ENCODE data around the gene ATXN10. TPM values are rescaled to one million over a fixed set of nuclear protein-coding genes. Genes with fewer than 3 reads are reported as not detected.

ATXN10 gene
- total and polyA plus RNA-seq, 10 of the 15 experiments (the other 5 are each of a cell fraction or from before 2014, with no cell fraction given): 29.2 to 249 (median 146) TPM

GRCh38 chr22:45867118-45867905, 195.7 kb downstream of the ATXN10 start (continued):
- no peak for TF ChIP-seq MXI1 (IDR thresholded peaks at IDR 0.05; ENCODE audit: low read depth, low read length)
- no peak for TF ChIP-seq USF2 (IDR thresholded peaks at IDR 0.05; ENCODE audit: borderline replicate concordance, low read depth, low read length)
- TF ChIP-seq POLR2AphosphoS2 (IDR thresholded peaks at IDR 0.05; ENCODE audit: low read depth, low read length): no peak
- no peak for TF ChIP-seq ELK1 (IDR thresholded peaks at IDR 0.05; ENCODE audit: low read depth, low read length)
- no peak for TF ChIP-seq FOXM1 (IDR thresholded peaks at IDR 0.05; ENCODE audit: low read depth, low read length)
- peak; percentile 81 for TF ChIP-seq SUZ12 (IDR thresholded peaks at IDR 0.05; ENCODE audit: unreplicated experiment)

- Histone ChIP-seq H3K9ac (ENCODE audit: control insufficient read depth, insufficient read depth, low read length) (no peak overlapping the region), H3K4me3 (no peak overlapping the region), H3K9me3 (replicated peaks; ENCODE audit: control insufficient read depth, insufficient read depth, low read length) (no peaks in the 10 kb centered on the region; the same call in 1 of the 3 replicates), H3K36me3 (ENCODE audit: control insufficient read depth in 2 of 2, insufficient read depth in 2 of 2, low read length in 1 of 2) (no peaks in the 10 kb centered on the region), H2AFZ (ENCODE audit: control insufficient read depth, low read depth, low read length) (no peak overlapping the region), H3K4me2 (ENCODE audit: control insufficient read depth, insufficient read depth) (no peak overlapping the region), H3K27me3 (replicated peaks in 1 of 2; ENCODE audit: control insufficient read depth in 2 of 2, insufficient read depth in 2 of 2, low read length in 1 of 2) (peaks cover 3 to 4% of the 10 kb centered on the region in 2 experiments; a peak in 3 of 4 replicates), H4K20me1 (ENCODE audit: control insufficient read depth, insufficient read depth) (no peaks in the 10 kb centered on the region), H3K4me1 (ENCODE audit: control insufficient read depth, insufficient read depth, low read length) (no peaks in the 10 kb centered on the region), H3K27ac (ENCODE audit: control insufficient read depth, insufficient read depth) (no peak overlapping the region), H3K79me2 (ENCODE audit: control insufficient read depth, insufficient read depth, low read length) (no peaks in the 10 kb centered on the region)
- no TSS peak for BruUV-seq (replicated peaks)
- ChIA-PET CTCF (no interaction called here), RAD21 (ENCODE audit: unreplicated experiment) (no interaction called here), POLR2A (no interaction called here), SMC1A (ENCODE audit: uncharacterized antibody, unreplicated experiment) (no interaction called here)
- intact Hi-C loops (cut with micrococcal nuclease; ENCODE audit: unreplicated experiment): loop anchor here (10.0 kb wide), 1 partner anchor 223 kb away; no protein-coding TSS in a partner anchor
- FAIRE-seq (no peak), DNase-seq (ENCODE audit: low read depth, low spot score) (no peak), ATAC-seq (no peak)
- in situ Hi-C loops (cut with MboI): no loop called here
- 69% methylated on average over 7 of the region's 20 CpGs for WGBS (ENCODE audit: insufficient coverage, insufficient replicate concordance, low lambda C conversion rate, missing lambda C conversion rate)
- TF ChIP-seq ZNF24 (IDR thresholded peaks at IDR 0.05): no peak
- no peak for TF ChIP-seq ZBTB33 (IDR thresholded peaks at IDR 0.05)
- TF ChIP-seq SMAD1 (IDR thresholded peaks at IDR 0.05; ENCODE audit: low read depth, partially characterized antibody): no peak
- no peak for TF ChIP-seq HDGF (IDR thresholded peaks at IDR 0.05)
- TF ChIP-seq NR2C2 (IDR thresholded peaks at IDR 0.05; ENCODE audit: borderline replicate concordance, control insufficient read depth, insufficient read length, low read depth): no peak
- TF ChIP-seq IRF4 (IDR thresholded peaks at IDR 0.05; ENCODE audit: low read depth, low read length): no peak
- no peak for TF ChIP-seq CBFB (IDR thresholded peaks at IDR 0.05; ENCODE audit: low read depth)
- TF ChIP-seq BMI1 (IDR thresholded peaks at IDR 0.05; ENCODE audit: borderline replicate concordance): no peak
- no peak for TF ChIP-seq RFX5 (IDR thresholded peaks at IDR 0.05; ENCODE audit: low read depth, low read length)
- no peak for TF ChIP-seq MEF2A (IDR thresholded peaks at IDR 0.05; ENCODE audit: insufficient read depth, low read depth, low read length)
These were observed 196.4 kb downstream of the ATXN10 start for GRCh38 chr22:45867906-45868555.

Measured in GM12878 (cell line).